HCT116 (cell line): ENCODE data around the gene PRSS33. TPM values are rescaled to one million over a fixed set of nuclear protein-coding genes. Genes with fewer than 3 reads are reported as not detected.
A peak's percentile ranks its signal among the peaks of the same experiment; 100 is the strongest.

Experiments
- ATAC-seq: fragments of 200-7000 bp; cut with Tn5 transposase; 2 replicates; pipeline ENCODE4 v1.9.1; 2020; ENCODE audit warnings: mild to moderate bottlenecking, moderate library complexity
- BruUV-seq: library from RNA; stranded (reverse); fragments of 400-500 nt; replicated peaks from 2 replicates; lab custom pipeline; 2021; lab: Mats Ljungman, UMichigan
- CTCF ChIA-PET: fragments of 300-600 bp; sonication (Branson Sonifier 250); formaldehyde crosslinking; loops from one replicate; lab custom pipeline; 2021; ENCODE audit warnings: antibody characterized with exemption; lab: Charles Lee
- POLR2A ChIA-PET: fragments of 300-600, 350-600 bp; sonication (Branson Sonifier 250); formaldehyde crosslinking; loops from one replicate; lab custom pipeline; 2021; ENCODE audit warnings: antibody characterized with exemption; lab: Charles Lee
- RAD21 ChIA-PET, 2 experiments: fragments of 300-600 bp; sonication (Branson Sonifier 250); formaldehyde crosslinking; loops; one replicate each; lab custom pipeline; 2023; ENCODE audit warnings: low total read pairs in 2 of 2; ENCODE audit not compliant: uncharacterized antibody in 2 of 2, unreplicated experiment in 2 of 2, low non-redundant PET in 1 of 2; lab: Charles Lee
- DNase-seq: peaks from one replicate; pipeline ENCODE4 v3.0.0-alpha.2; 2010; ENCODE audit warnings: low read depth, low spot score
- H2AFZ ChIP-seq: fragments of 200-600 bp; shearing (Covaris generic), sonication (generic); 2 replicates; pipeline ENCODE4 v1.6.1; 2017; ENCODE audit warnings: low read depth, mixed run types, mixed read lengths, antibody characterized with exemption, low read length; ENCODE audit not compliant: poor library complexity, severe bottlenecking
- H3K27ac ChIP-seq: 2 replicates; pipeline ENCODE4 v1.5.1; 2012; ENCODE audit warnings: low read depth, low read length
- H3K27me3 ChIP-seq: fragments of 200-600 bp; sonication (generic); 2 replicates; pipeline ENCODE4 v1.6.1; 2016; ENCODE audit warnings: mixed run types, low read length, mixed read lengths; ENCODE audit not compliant: insufficient read depth
- H3K36me3 ChIP-seq, 2 experiments: fragments of 200-500 bp in 1 of 2; fragments of 200-600 bp in 1 of 2; sonication (Bioruptor generic) in 1 of 2; sonication (generic) in 1 of 2; 2 replicates each; pipeline versions ENCODE4 v1.5.1 to v1.6.1; 2014 to 2016; ENCODE audit warnings: low read length in 2 of 2, inconsistent platforms in 1 of 2, mixed read lengths in 1 of 2, mixed run types in 1 of 2; ENCODE audit not compliant: insufficient read depth in 2 of 2, control insufficient read depth in 1 of 2
- H3K4me1 ChIP-seq, 2 experiments: fragments of 200-600 bp in 1 of 2; sonication (generic) in 1 of 2; 2 replicates each; pipeline versions ENCODE4 v1.5.1 to v1.6.1; 2012 to 2017; ENCODE audit warnings: low read length in 2 of 2, inconsistent platforms in 1 of 2, mild to moderate bottlenecking in 1 of 2, mixed read lengths in 1 of 2, mixed run types in 1 of 2, moderate library complexity in 1 of 2; ENCODE audit not compliant: insufficient read depth in 2 of 2, control insufficient read depth in 1 of 2
- H3K4me2 ChIP-seq: fragments of 200-600 bp; sonication (generic); 2 replicates; pipeline ENCODE4 v1.6.1; 2017; ENCODE audit warnings: mixed run types, low read length, mixed read lengths
- H3K4me3 ChIP-seq, 2 experiments: fragments of 200-600 bp in 1 of 2; sonication (generic) in 1 of 2; replicated peaks in 1 of 2; 2 replicates each; pipeline ENCODE4 v1.5.1; 2011 to 2016; ENCODE audit warnings: low read length in 2 of 2, control low read depth in 1 of 2, low read depth in 1 of 2, mild to moderate bottlenecking in 1 of 2, mixed read lengths in 1 of 2, mixed run types in 1 of 2
- H3K79me2 ChIP-seq: fragments of 200-600 bp; sonication (generic); 2 replicates; pipeline ENCODE4 v1.6.1; 2017; ENCODE audit warnings: mild to moderate bottlenecking, mixed run types, low read length, moderate library complexity, mixed read lengths; ENCODE audit not compliant: insufficient read depth
- H3K9ac ChIP-seq: fragments of 200-600 bp; sonication (generic); 2 replicates; pipeline ENCODE4 v1.6.1; 2016; ENCODE audit warnings: low read length, mixed read lengths
- H3K9me2 ChIP-seq: fragments of 200-600 bp; sonication (generic), shearing (Covaris generic); 2 replicates; pipeline ENCODE4 v1.6.1; 2017; ENCODE audit warnings: mixed run types, mild to moderate bottlenecking, moderate library complexity; ENCODE audit not compliant: insufficient read depth
- H3K9me3 ChIP-seq, 2 experiments: fragments of 200-500 bp in 1 of 2; fragments of 200-600 bp in 1 of 2; sonication (Bioruptor generic) in 1 of 2; sonication (generic) in 1 of 2; 2 replicates each; pipeline ENCODE4 v1.6.1; 2014 to 2017; ENCODE audit warnings: low read length in 2 of 2, mixed read lengths in 2 of 2, inconsistent platforms in 1 of 2, low read depth in 1 of 2, mild to moderate bottlenecking in 1 of 2, mixed run types in 1 of 2, moderate library complexity in 1 of 2; ENCODE audit not compliant: control insufficient read depth in 1 of 2, insufficient read depth in 1 of 2
- H4K20me1 ChIP-seq: fragments of 200-600 bp; sonication (generic), shearing (Covaris generic); 2 replicates; pipeline ENCODE4 v1.6.1; 2017; ENCODE audit warnings: mixed run types, mild to moderate bottlenecking, moderate library complexity; ENCODE audit not compliant: insufficient read depth
- CEBPB ChIP-seq: IDR thresholded peaks from 2 replicates; pipeline ENCODE4 v1.6.1; 2012; ENCODE audit warnings: low read depth
- EGR1 ChIP-seq: IDR thresholded peaks from 2 replicates; pipeline ENCODE4 v1.6.1; 2012; ENCODE audit warnings: low read depth
- ELF1 ChIP-seq: IDR thresholded peaks from 2 replicates; pipeline ENCODE4 v1.6.1; 2012; ENCODE audit warnings: low read depth, borderline replicate concordance
- EZH2 ChIP-seq: fragments of 200-600 bp; sonication (generic); IDR thresholded peaks from 2 replicates; pipeline ENCODE4 v1.6.1; 2017; ENCODE audit warnings: antibody characterized with exemption, mixed run types
- EZH2phosphoT487 ChIP-seq: fragments of 200-600 bp; IDR thresholded peaks from 2 replicates; pipeline ENCODE4 v1.6.1; 2018; ENCODE audit warnings: antibody characterized with exemption, borderline replicate concordance
- FOSL1 ChIP-seq: IDR thresholded peaks from 2 replicates; pipeline ENCODE4 v1.6.1; 2012; ENCODE audit warnings: low read depth
- JUND ChIP-seq: IDR thresholded peaks from 2 replicates; pipeline ENCODE4 v1.6.1; 2012
- POLR2AphosphoS5 ChIP-seq: IDR thresholded peaks from 2 replicates; pipeline ENCODE4 v1.6.1; 2011; ENCODE audit warnings: mild to moderate bottlenecking, low read depth, low read length, moderate library complexity
- SIN3A ChIP-seq: IDR thresholded peaks from 2 replicates; pipeline ENCODE4 v1.6.1; 2012; ENCODE audit warnings: low read depth
- SP1 ChIP-seq: IDR thresholded peaks from 2 replicates; pipeline ENCODE4 v1.6.1; 2012; ENCODE audit warnings: low read depth
- SRF ChIP-seq: IDR thresholded peaks from 2 replicates; pipeline ENCODE4 v1.6.1; 2012; ENCODE audit warnings: low read depth
- TCF7L2 ChIP-seq: IDR thresholded peaks from 2 replicates; pipeline ENCODE4 v1.7.0; 2011; ENCODE audit warnings: borderline replicate concordance, inconsistent platforms; ENCODE audit not compliant: insufficient read depth, insufficient read length; ENCODE audit errors: extremely low read depth
- YY1 ChIP-seq: IDR thresholded peaks from 2 replicates; pipeline ENCODE4 v1.6.1; 2011; ENCODE audit warnings: low read length, low read depth, moderate library complexity, mild to moderate bottlenecking; ENCODE audit not compliant: insufficient replicate concordance; ENCODE audit errors: extremely low read depth
- ZFX ChIP-seq: fragments of 450-650 bp; IDR thresholded peaks from 2 replicates; pipeline ENCODE4 v1.6.1; 2017
- ZNF274 ChIP-seq: fragments of 200-500 bp; sonication (Bioruptor generic); IDR thresholded peaks from 2 replicates; pipeline ENCODE4 v1.6.1; 2014; ENCODE audit warnings: mild to moderate bottlenecking, low read depth, low read length, inconsistent platforms
- intact Hi-C: fragments of 100-400 bp; cut with micrococcal nuclease; formaldehyde crosslinking; loops from 2 replicates; pipeline ENCODE4 v1.10.0; 2022
- total RNA-seq: library from RNA; stranded (reverse); gene quantifications from one replicate; pipeline ENCODE4 v1.2.1, GENCODE V29; 2021; ENCODE audit not compliant: unreplicated experiment
- TF ChIP-seq, protein P1 (sequence below), 3 experiments: fragments of 200-600 bp in 1 of 3; sonication (generic) in 1 of 3; IDR thresholded peaks in 2 of 3; conservative IDR thresholded peaks in 1 of 3; 2 replicates each; pipeline ENCODE4 v1.5.1; 2012 to 2017; ENCODE audit warnings: low read depth in 2 of 3, low read length in 2 of 3, antibody characterized with exemption in 1 of 3, borderline replicate concordance in 1 of 3, control low read depth in 1 of 3, mild to moderate bottlenecking in 1 of 3, mixed read lengths in 1 of 3, mixed run types in 1 of 3, moderate library complexity in 1 of 3; ENCODE audit not compliant: insufficient read depth in 1 of 3
- TF ChIP-seq, protein P2 (sequence below): IDR thresholded peaks from 2 replicates; pipeline ENCODE4 v1.6.1; 2012
- TF ChIP-seq, protein P3 (sequence below): IDR thresholded peaks from 2 replicates; pipeline ENCODE4 v1.6.1; 2011; ENCODE audit warnings: mild to moderate bottlenecking, low read length, moderate library complexity; ENCODE audit not compliant: insufficient replicate concordance; ENCODE audit errors: extremely low read depth
- TF ChIP-seq, protein P4 (sequence below): IDR thresholded peaks from 2 replicates; pipeline ENCODE4 v1.6.1; 2012

PRSS33 gene
- total RNA-seq, 1 experiment from 2014 or later: not detected

DNA sequence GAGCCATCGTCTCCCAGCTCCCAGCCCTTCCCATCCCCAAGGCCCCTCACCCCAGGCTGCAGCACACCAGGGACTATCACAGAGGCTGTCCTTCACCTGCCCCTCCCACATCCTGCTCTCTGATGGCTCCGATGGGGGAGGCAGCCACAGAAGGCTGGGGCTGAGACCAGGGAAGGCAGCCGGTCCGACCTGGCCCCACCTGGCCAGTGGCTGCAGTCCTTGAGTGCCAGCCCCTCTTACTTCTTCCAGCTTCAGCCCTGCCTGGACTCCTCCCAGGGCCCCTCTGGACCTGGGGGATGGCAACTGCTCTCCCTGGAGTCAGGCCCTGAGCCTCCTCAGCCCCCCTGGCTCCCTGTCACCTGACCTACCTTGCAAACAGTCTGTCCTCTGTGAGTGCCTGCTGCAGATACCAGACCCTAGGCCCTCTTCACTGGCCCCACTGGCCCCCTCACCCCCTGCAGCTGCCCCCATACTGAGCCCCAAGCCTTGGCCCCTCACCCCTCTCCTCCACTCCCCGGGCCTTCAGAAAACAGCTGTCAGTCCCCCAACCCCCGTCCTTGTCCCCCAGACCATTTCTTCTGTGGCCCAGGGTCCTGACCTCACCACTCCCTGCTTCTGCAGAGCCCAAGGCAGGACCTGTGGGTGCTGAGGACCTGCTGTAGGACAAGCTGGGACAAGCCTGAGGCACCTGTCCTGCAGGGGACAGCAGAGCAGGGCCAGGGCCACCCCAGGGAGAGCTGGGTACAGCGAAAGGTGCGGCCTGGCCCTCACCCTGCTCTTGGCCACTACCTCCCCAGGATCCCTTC, 47.5 kb downstream of the PRSS33 start:
- no peak for DNase-seq
- H3K36me3 ChIP-seq: no peaks in the 10 kb centered on the region
- no peaks in the 10 kb centered on the region for H4K20me1 ChIP-seq
- H3K4me2 ChIP-seq: no peak overlapping the region
- H2AFZ ChIP-seq: no peak overlapping the region
- peak; percentile 42; the same call in 1 of the 2 replicates for ATAC-seq
- H3K27me3 ChIP-seq: no peaks in the 10 kb centered on the region
- ChIA-PET POLR2A (interaction anchor here (0.6 kb wide), 1 partner anchor 18 kb away, joined by 4 read pairs; no protein-coding TSS in a partner anchor), CTCF (no interaction called here), RAD21 (no interaction called here)
- no peak overlapping the region for H3K9ac ChIP-seq
- H3K4me3 ChIP-seq: no peak overlapping the region
- intact Hi-C loops: no loop called here
- H3K9me2 ChIP-seq: no peaks in the 10 kb centered on the region
- no TSS peak for BruUV-seq
- TF ChIP-seq JUND (no peak), EZH2phosphoT487 (no peak), SP1 (no peak), SIN3A (no peak), YY1 (no peak), EZH2 (no peak), SRF (no peak), TCF7L2 (no peak), EGR1 (no peak), ELF1 (no peak), ZFX (no peak), POLR2AphosphoS5 (no peak), CEBPB (no peak), ZNF274 (no peak), FOSL1 (no peak)
- TF ChIP-seq, protein P1, sequence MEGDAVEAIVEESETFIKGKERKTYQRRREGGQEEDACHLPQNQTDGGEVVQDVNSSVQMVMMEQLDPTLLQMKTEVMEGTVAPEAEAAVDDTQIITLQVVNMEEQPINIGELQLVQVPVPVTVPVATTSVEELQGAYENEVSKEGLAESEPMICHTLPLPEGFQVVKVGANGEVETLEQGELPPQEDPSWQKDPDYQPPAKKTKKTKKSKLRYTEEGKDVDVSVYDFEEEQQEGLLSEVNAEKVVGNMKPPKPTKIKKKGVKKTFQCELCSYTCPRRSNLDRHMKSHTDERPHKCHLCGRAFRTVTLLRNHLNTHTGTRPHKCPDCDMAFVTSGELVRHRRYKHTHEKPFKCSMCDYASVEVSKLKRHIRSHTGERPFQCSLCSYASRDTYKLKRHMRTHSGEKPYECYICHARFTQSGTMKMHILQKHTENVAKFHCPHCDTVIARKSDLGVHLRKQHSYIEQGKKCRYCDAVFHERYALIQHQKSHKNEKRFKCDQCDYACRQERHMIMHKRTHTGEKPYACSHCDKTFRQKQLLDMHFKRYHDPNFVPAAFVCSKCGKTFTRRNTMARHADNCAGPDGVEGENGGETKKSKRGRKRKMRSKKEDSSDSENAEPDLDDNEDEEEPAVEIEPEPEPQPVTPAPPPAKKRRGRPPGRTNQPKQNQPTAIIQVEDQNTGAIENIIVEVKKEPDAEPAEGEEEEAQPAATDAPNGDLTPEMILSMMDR (IDR thresholded peaks at IDR 0.05 in 2 of 3, conservative IDR thresholded peaks at IDR 0.05 in 1 of 3; ENCODE audit: borderline replicate concordance in 1 of 3, insufficient read depth in 1 of 3, low read depth in 2 of 3, low read length in 2 of 3): no peak
- TF ChIP-seq, protein P2, sequence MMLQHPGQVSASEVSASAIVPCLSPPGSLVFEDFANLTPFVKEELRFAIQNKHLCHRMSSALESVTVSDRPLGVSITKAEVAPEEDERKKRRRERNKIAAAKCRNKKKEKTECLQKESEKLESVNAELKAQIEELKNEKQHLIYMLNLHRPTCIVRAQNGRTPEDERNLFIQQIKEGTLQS: no peak
- TF ChIP-seq, protein P3, sequence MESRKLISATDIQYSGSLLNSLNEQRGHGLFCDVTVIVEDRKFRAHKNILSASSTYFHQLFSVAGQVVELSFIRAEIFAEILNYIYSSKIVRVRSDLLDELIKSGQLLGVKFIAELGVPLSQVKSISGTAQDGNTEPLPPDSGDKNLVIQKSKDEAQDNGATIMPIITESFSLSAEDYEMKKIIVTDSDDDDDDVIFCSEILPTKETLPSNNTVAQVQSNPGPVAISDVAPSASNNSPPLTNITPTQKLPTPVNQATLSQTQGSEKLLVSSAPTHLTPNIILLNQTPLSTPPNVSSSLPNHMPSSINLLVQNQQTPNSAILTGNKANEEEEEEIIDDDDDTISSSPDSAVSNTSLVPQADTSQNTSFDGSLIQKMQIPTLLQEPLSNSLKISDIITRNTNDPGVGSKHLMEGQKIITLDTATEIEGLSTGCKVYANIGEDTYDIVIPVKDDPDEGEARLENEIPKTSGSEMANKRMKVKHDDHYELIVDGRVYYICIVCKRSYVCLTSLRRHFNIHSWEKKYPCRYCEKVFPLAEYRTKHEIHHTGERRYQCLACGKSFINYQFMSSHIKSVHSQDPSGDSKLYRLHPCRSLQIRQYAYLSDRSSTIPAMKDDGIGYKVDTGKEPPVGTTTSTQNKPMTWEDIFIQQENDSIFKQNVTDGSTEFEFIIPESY: no peak
- TF ChIP-seq, protein P4, sequence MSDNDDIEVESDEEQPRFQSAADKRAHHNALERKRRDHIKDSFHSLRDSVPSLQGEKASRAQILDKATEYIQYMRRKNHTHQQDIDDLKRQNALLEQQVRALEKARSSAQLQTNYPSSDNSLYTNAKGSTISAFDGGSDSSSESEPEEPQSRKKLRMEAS: no peak
- peak overlapping the region; percentile 2; the same call in 1 of the 2 replicates for H3K27ac ChIP-seq
- no peaks in the 10 kb centered on the region for H3K79me2 ChIP-seq
- no peaks in the 10 kb centered on the region for H3K9me3 ChIP-seq
- H3K4me1 ChIP-seq: peaks cover 0 to 8% of the 10 kb centered on the region in 2 experiments; a peak in 3 of 4 replicates
